Measurements from ENCODE around the gene MREG.
A peak's percentile ranks its signal among the peaks of the same experiment; 100 is the strongest.
"Not testable (repeated sequence)": the region's sequence is repeated elsewhere in the genome, so short reads cannot be mapped to it uniquely, and the experiment has no call there.

The MREG gene

GRCh38 chr2:216018709-216019108 lies 5.4 kb upstream of the MREG start:
- DNase-seq: no peak

- no peak for DNase-seq
Measured at GRCh38 chr2:216017365-216017764, 4.0 kb upstream of the MREG start.

GRCh38 chr2:216016581-216016980 lies 3.2 kb upstream of the MREG start:
- DNase-seq: no peak

DNA sequence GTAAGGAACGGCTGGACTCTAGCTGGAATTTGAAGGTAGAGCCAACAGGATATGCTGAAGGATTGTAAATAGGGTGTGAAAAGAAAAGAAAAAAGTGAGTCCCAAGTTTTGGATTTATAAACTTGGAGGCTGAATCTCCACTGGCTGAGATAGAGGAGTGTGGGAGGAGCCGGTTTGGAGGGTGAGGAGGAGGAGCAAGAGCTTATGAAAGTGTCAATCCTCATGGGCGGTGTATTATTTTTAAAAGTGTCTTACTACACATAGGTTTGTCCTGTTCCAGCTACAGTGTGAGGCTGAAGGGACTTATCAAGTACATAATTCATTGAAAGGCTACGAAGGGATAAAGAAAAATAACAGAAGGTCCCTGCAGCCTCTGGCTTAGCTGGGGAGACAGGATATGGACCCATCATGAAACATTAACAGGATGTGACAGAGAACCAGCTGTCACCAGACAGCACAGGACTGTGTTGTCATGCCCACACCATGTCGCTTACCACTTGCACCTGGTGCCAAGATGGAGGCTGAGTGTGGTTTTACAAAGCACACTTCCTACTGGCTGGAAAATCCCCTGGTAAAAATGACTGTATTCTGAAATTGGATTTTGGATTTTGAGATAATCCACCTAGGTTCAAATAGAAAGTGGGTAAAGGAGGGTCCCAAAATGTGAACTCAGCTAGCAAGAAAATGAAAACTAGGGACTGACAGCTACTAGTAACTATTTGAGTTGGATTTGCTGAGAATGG lies 2.5 kb upstream of the MREG start:
- no peak for DNase-seq

- DNase-seq: no peak
Measured at GRCh38 chr2:216014986-216015385, 1.6 kb upstream of the MREG start.

- DNase-seq: no peak
Measured at GRCh38 chr2:216014006-216014405, 655 bp upstream of the MREG start.

GRCh38 chr2:216012830-216013079 lies 596 bp downstream of the MREG start:
- DNase-seq: no peak

GRCh38 chr2:216012133-216012829 lies 1.1 kb downstream of the MREG start:
- no peak for DNase-seq

- DNase-seq: not testable (repeated sequence)
Measured at GRCh38 chr2:216009215-216009614, 4.1 kb downstream of the MREG start.

DNA sequence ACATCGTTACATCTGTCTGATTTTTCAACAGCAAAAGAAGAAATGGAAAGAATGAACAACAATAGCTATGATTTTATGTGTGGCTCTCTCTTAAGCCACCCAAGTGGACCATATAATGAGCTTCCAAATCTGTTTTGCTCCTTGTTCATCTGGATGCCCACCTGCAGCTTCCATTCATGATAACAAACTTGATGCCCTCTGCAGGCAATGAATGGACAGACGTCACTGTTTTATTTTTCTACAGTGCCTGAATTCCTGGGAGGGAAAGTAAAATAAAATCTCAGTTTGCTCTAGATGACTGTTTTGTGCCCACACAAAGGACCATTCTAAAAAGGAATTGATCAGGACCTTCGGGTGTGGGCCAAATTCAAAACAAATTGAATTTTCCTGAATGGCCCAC lies 5.0 kb downstream of the MREG start:
- no peak for DNase-seq

DNA sequence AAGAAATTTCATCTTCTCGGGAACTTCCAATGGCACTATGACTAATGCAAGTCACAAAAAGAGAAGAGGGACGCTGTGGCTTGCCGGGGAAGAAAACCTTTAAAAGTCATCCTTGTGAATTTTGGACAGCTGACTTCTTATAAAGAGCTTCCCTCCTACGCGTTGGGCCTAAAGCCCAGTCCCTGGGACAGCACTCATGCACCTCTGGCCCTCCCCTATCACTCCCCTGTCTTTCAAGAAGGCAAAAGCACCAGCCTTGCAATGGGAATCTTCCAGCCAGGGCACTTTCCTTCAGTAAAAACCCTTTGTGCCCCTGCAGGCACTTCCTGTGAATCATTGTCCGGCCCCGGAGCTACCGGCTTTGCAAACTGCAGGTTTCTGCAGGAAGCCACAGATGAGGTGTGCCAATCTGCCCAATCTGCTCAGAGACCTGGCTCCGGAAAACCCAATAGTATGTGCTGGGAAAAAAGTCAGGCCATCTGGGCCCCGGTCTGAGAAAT lies 7.1 kb downstream of the MREG start:
- peak; percentile 69 for DNase-seq

- no peak for DNase-seq
Measured at GRCh38 chr2:216004697-216005283, 8.6 kb downstream of the MREG start.

DNA sequence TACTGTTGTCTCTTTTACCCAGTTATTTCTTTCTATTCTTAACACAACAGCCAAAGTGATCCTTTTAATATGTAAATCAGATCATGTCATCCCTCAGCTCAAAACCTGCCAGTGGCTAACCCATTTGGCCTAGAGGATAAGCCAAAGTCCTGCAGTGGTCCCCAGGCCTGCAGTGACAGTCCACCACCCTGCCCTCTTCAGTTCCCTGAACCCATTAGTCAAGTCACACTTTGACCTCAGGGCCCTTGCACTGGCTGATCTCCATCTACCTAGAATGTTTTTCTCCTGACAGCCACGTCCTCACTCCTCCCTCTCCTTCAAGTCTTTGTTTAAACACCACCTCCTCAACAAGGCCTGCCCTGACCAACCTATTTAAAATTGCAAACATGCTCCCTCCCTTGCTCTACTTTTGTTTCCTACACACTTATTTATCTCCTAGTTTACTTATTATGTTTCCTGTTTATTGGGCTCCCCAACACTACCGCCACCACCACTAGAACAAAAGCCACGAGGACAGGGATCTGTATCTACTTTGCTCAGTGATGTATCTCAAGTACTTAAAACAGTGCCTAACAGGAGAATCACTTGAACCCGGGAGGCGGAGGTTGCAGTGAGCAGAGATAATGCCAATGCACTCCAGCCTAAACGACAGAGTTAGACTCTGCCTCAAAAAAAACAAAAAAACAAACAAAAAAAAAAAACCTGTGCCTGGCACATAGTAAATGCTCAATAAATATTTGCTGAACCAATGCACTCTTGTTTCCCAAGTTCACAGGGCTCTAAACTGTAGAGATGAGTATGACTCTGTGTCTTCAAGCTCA lies 9.3 kb downstream of the MREG start:
- no peak for DNase-seq

- DNase-seq: no peak
Measured at GRCh38 chr2:216002693-216003092, 10.7 kb downstream of the MREG start.

DNA sequence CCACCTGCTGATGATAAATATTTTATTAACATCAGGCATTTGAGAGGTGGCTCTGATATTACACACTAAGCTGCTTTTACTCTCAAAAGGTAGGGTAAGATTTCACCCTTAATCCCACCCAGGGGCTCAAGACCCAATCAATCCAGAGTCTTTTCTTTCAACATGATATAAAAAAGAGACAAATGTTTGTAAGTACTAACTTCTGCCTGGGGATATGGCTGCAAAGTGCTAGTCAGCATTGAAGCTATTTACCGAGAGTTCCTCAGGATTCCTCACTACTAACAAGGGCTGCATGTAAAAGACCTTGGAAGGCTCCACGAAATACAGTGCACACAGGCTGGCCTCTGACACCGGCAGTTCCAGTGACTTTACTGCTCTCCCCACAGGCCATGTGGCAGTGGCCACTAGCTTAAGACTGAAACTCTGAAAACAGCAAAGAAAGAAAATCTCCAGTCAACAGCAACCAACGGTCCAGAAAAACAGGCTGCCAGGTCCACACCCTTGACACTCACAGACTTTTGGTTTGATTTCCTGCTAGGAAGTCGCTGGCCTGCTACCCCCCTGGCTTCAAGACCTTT lies 11.2 kb downstream of the MREG start:
- DNase-seq: no peak

DNA sequence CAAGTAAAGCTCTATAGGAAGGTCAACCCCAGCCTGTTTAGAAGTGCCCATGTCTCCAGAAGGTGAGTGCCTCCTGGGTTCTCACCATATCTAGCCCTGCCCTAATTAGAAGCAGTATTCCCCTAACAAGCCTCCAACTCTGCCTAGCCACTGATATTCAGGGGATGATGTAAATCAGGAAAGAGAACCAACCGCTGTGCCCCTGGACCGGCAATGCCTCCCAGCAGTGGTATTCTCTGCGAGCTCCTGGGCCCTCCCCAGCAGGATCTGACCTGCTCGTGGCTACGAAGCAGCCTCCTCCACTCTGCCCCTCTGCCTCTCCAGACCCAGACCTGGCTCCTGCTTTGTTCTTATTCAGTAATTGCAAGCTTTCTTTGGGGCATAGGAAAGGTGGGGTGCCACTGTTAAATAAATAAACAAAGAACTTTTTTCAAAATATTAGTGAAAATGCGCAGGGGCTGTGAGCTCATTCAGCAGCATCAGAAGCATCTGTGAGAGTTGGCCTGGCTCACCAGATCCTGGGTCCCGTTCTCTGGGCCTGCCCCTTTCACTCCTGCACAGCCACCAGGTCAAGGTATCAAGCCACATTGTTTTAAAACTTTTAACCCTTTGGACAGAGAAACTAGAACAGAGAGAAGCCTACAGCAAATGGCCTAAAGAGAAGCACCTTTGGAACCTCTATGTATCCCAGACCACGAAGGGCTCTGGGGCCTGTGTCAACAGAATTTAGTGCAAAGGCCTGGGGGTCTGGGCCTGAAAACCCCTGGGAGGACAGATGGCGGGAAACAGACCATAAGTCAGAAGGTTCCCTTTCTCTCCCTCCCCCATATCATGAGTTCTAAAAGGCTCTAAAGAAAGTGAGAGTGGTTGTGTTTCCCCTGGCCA lies 11.9 kb downstream of the MREG start:
- DNase-seq: no peak

GRCh38 chr2:215998636-215999035 lies 14.7 kb downstream of the MREG start:
- DNase-seq: no peak

GRCh38 chr2:215997219-215997618 lies 16.1 kb downstream of the MREG start:
- DNase-seq: no peak

DNA sequence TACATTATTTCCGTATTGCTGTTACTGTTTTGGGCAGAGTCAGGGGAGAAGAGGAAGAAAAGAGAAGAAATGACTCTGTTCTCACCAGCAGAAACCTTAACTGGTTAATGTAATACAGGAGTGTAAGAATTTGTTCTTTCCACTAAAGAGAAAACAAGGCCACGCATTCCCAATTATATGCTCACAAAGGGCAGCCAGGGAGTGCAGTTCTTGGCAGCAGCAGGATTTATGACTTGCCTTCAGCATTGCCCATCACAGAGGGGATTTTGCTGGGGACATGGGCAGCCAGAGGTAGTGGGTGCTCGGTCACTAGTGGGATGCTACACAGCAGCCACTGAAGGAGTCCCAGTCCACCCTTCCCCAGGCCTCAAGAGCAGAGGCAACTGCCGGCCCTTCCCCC lies 18.4 kb downstream of the MREG start:
- DNase-seq: no peak

GRCh38 chr2:215988556-215989207 lies 24.7 kb downstream of the MREG start:
- not testable (repeated sequence) for DNase-seq

GRCh38 chr2:215985257-215985656 lies 28.1 kb downstream of the MREG start:
- DNase-seq: no peak

GRCh38 chr2:215984661-215985060 lies 28.7 kb downstream of the MREG start:
- no peak for DNase-seq

Data from activated CD8-positive, alpha-beta memory T cell treated with anti-CD3 and anti-CD28 coated beads, Interleukin-2, amount 50 U/mL, for 48 hours (primary cell).